HL-60 (cell line): ENCODE data around the gene FAM24B.

Source experiments
- CTCF ChIP-seq: IDR thresholded peaks from one replicate; pipeline ENCODE4 v1.5.1; 2011; ENCODE audit warnings: low read length, control low read depth, inconsistent platforms; ENCODE audit not compliant: insufficient read depth
- SPI1 ChIP-seq: IDR thresholded peaks from 2 replicates; pipeline ENCODE4 v1.6.1; 2012; ENCODE audit warnings: low read depth, mild to moderate bottlenecking, borderline replicate concordance

GRCh38 chr10:122876467-122876855 is 2.9 kb downstream of the FAM24B start:
- TF ChIP-seq CTCF (no peak), SPI1 (no peak)
